B cell (primary cell): ENCODE results near the gene LENEP. TPM values are rescaled to one million over a fixed set of nuclear protein-coding genes. Genes with fewer than 3 reads are reported as not detected.

ENCODE experiments used
- ATAC-seq: fragments of 200-7000 bp; cut with Tn5 transposase; one replicate; pipeline ENCODE4 v1.10.0; 2021; ENCODE audit warnings: low read depth, mild to moderate bottlenecking, moderate number of reproducible peaks, moderate library complexity
- CTCF ChIA-PET: fragments of 350-600 bp; sonication (Branson Sonifier 250); formaldehyde crosslinking; loops from one replicate; lab custom pipeline; 2021; ENCODE audit warnings: antibody characterized with exemption, inconsistent platforms; lab: Charles Lee
- POLR2A ChIA-PET: fragments of 350-600 bp; sonication (Branson Sonifier 250); formaldehyde crosslinking; loops from one replicate; lab custom pipeline; 2021; ENCODE audit warnings: antibody characterized with exemption; lab: Charles Lee
- DNase-seq: peaks from one replicate; pipeline ENCODE4 v3.0.0; 2013
- H2AFZ ChIP-seq: 2 replicates; pipeline ENCODE4 v1.6.1; 2012; ENCODE audit warnings: mild to moderate bottlenecking, low read depth, low read length; ENCODE audit not compliant: insufficient read depth, poor library complexity, severe bottlenecking
- H3K27ac ChIP-seq, 2 donors: 1 replicate in 1 of 2; 2 replicates in 1 of 2; pipeline ENCODE4 v1.5.1; 2012 to 2013; ENCODE audit warnings: low read length in 2 of 2, mild to moderate bottlenecking in 2 of 2, moderate library complexity in 1 of 2
- H3K27me3 ChIP-seq, 4 experiments: fragments of 200-600 bp in 1 of 4; sonication (generic) in 1 of 4; replicated peaks in 1 of 4; 1 replicate in 2 of 4; 2 replicates in 2 of 4; pipeline versions ENCODE4 v1.6.1 to v1.7.0; 2013 to 2016; ENCODE audit warnings: low read length in 3 of 4, mild to moderate bottlenecking in 2 of 4, mixed read lengths in 1 of 4, moderate library complexity in 1 of 4; ENCODE audit not compliant: insufficient read depth in 4 of 4, control insufficient read depth in 3 of 4; ENCODE audit errors: control extremely low read depth in 1 of 4
- H3K36me3 ChIP-seq, 2 experiments: replicated peaks in 1 of 2; 1 replicate in 1 of 2; 2 replicates in 1 of 2; pipeline versions ENCODE4 v1.6.1 to v1.7.1; 2013; ENCODE audit warnings: low read length in 1 of 2; ENCODE audit not compliant: insufficient read depth in 2 of 2, control insufficient read depth in 1 of 2; ENCODE audit errors: control extremely low read depth in 1 of 2, extremely low read depth in 1 of 2
- H3K4me1 ChIP-seq, 2 donors: fragments of 200-600 bp in 1 of 2; sonication (generic) in 1 of 2; 1 replicate in 1 of 2; 2 replicates in 1 of 2; pipeline versions ENCODE4 v1.5.1 to v1.6.1; 2013 to 2017; ENCODE audit warnings: low read length in 2 of 2; ENCODE audit not compliant: control insufficient read depth in 2 of 2, insufficient read depth in 2 of 2
- H3K4me2 ChIP-seq: replicated peaks from 2 replicates; pipeline ENCODE3; 2012; ENCODE audit warnings: mild to moderate bottlenecking, low read depth, low read length; ENCODE audit not compliant: poor library complexity, severe bottlenecking
- H3K4me3 ChIP-seq, 5 experiments: fragments of 200-600 bp in 1 of 5; sonication (generic) in 1 of 5; 1 replicate in 3 of 5; 2 replicates in 2 of 5; pipeline versions ENCODE4 v1.5.1 to v1.7.0; 2011 to 2016; ENCODE audit warnings: low read length in 4 of 5, mild to moderate bottlenecking in 4 of 5, low read depth in 2 of 5, control low read depth in 1 of 5, moderate library complexity in 1 of 5; ENCODE audit not compliant: insufficient read depth in 1 of 5; ENCODE audit errors: control extremely low read depth in 1 of 5, extremely low read depth in 1 of 5
- H3K79me2 ChIP-seq: fragments of 200-600 bp; sonication (generic); one replicate; pipeline ENCODE4 v1.6.0; 2016; ENCODE audit warnings: low read length; ENCODE audit not compliant: control insufficient read depth, insufficient read depth
- H3K9ac ChIP-seq: fragments of 200-600 bp; sonication (generic); 2 replicates; pipeline ENCODE4 v1.6.1; 2017; ENCODE audit warnings: mild to moderate bottlenecking, low read length, moderate library complexity
- H3K9me3 ChIP-seq, 3 donors: one replicate each; pipeline versions ENCODE4 v1.6.1 to v1.7.1; 2013; ENCODE audit warnings: low read length in 2 of 3; ENCODE audit not compliant: control insufficient read depth in 2 of 3, insufficient read depth in 1 of 3; ENCODE audit errors: control extremely low read depth in 1 of 3
- H4K20me1 ChIP-seq: 2 replicates; pipeline ENCODE4 v1.6.0; 2012; ENCODE audit warnings: mild to moderate bottlenecking, low read length; ENCODE audit not compliant: insufficient read depth, control insufficient read depth, poor library complexity, severe bottlenecking
- H3K27ac Mint-ChIP-seq: one replicate; pipeline ENCODE4 v1.8.0; 2021; ENCODE audit warnings: mixed read lengths
- H3K27me3 Mint-ChIP-seq: one replicate; pipeline ENCODE4 v1.8.0; 2021; ENCODE audit warnings: mixed read lengths
- H3K4me1 Mint-ChIP-seq: one replicate; pipeline ENCODE4 v1.8.0; 2021; ENCODE audit warnings: mixed read lengths
- H3K4me3 Mint-ChIP-seq: one replicate; pipeline ENCODE4 v1.8.0; 2021; ENCODE audit warnings: mixed read lengths
- H3K9me3 Mint-ChIP-seq: one replicate; pipeline ENCODE4 v1.8.0; 2022; ENCODE audit warnings: mixed read lengths; ENCODE audit not compliant: insufficient read depth
- CTCF ChIP-seq: fragments of 200-600 bp; IDR thresholded peaks from one replicate; pipeline ENCODE4 v1.8.0; 2022; ENCODE audit warnings: antibody characterized with exemption, mild to moderate bottlenecking
- EZH2 ChIP-seq: IDR thresholded peaks from 2 replicates; pipeline ENCODE4 v1.6.1; 2012; ENCODE audit warnings: borderline replicate concordance, low read depth, mild to moderate bottlenecking, moderate library complexity, low read length; ENCODE audit not compliant: insufficient read depth, poor library complexity, severe bottlenecking
- WGBS: methylation state at CpG from one replicate; pipeline ENCODE4 v1.1.5; 2013; ENCODE audit warnings: missing lambda C conversion rate; ENCODE audit not compliant: insufficient coverage; 5-methylcytosine and 5-hydroxymethylcytosine counted together
- intact Hi-C: fragments of 100-400 bp; cut with micrococcal nuclease; formaldehyde crosslinking; loops from one replicate; pipeline ENCODE4 v1.10.0; 2022
- polyA plus RNA-seq: library from polyadenylated mRNA; depleted of rRNA; stranded (reverse); fragments of >200 nt; gene quantifications from 2 replicates; pipeline ENCODE4 v1.2.3, GENCODE V29; 2012
- total RNA-seq, 2 donors: library from RNA; stranded (reverse); fragments of 120-200 nt in 1 of 2; gene quantifications; 1 replicate in 1 of 2; 2 replicates in 1 of 2; pipeline versions ENCODE4 v1.2.3 to v1.2.4, GENCODE V29; 2013 to 2022

LENEP gene
- total and polyA plus RNA-seq, 2 donors (not counting 1 experiment from before 2014, with no cell fraction given): 2.0 TPM; not detected in 1

DNA sequence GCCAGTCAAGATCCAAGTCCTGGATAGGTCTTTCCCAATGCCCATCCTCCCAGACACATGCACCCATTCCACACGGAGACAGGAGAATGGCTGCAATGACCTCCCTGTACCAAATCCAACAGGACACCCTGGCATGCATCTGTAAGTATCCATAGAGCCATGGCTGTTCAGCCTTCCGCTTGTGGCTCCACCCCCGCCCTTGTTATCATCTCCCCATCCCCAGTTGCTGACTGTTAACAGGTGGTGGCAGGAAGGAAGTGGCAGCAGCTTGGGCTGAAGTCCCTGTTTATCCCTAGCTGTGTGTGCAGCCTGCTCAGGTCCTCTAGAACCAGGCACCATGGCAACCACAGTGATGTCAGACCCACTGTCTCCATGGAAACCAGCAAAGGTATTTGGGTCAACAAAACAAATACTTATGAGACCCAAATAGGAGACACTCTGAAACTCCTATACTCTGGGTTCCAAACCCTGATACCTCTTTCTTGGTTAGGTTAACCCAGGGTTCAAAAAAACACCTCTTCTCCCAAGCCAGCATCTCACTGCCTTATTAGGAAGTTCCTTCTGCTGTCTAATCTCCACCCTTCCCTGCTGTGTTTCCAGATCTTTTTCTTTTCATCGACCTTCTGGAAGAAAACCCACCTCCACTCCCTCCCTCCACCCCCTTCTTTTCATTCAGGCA lies 38.2 kb upstream of the LENEP start:
- H3K27ac ChIP-seq: peak overlapping the region; percentile 99
- peak overlapping the region; percentile 97 for H3K9ac ChIP-seq
- peaks cover 68% of the 10 kb centered on the region for H4K20me1 ChIP-seq
- ChIA-PET CTCF (interaction anchor here (0.6 to 6.1 kb wide), 24 partner anchors 12 to 395 kb away, joined by 3 to 46 read pairs (median 6); partner anchors contain the start of genes ADAM15, EFNA4, FLAD1 and PMVK), POLR2A (interaction anchor here (0.8 to 3.4 kb wide), 9 partner anchors 9 to 108 kb away, joined by 3 to 26 read pairs (median 4); partner anchors contain the start of genes CKS1B, EFNA4, PMVK and SHC1)
- peak overlapping the region; percentile 71 to 97 (median 83) for H3K4me3 ChIP-seq
- peaks cover 52 to 67% of the 10 kb centered on the region in 2 donors for H3K4me1 ChIP-seq
- peaks cover 71% of the 10 kb centered on the region for H3K4me1 Mint-ChIP-seq
- H3K4me3 Mint-ChIP-seq: peak overlapping the region; percentile 92
- DNase-seq: peak; percentile 94
- H3K4me2 ChIP-seq: peak overlapping the region; percentile 85
- peaks cover 93% of the 10 kb centered on the region for H3K79me2 ChIP-seq
- no peaks in the 10 kb centered on the region for H3K9me3 Mint-ChIP-seq
- H3K27ac Mint-ChIP-seq: peak overlapping the region; percentile 96
- intact Hi-C loops: loop anchor here (1.0 to 5.0 kb wide), 6 partner anchors 11 to 348 kb away; partner anchors contain the start of genes ADAR, CKS1B and EFNA4
- H2AFZ ChIP-seq: peak overlapping the region; percentile 63
- no peaks in the 10 kb centered on the region for H3K9me3 ChIP-seq
- peaks cover 2 to 41% of the 10 kb centered on the region in 2 experiments for H3K36me3 ChIP-seq
- H3K27me3 Mint-ChIP-seq: no peaks in the 10 kb centered on the region
- TF ChIP-seq CTCF (no peak), EZH2 (no peak)
- 0% methylated on average over 3 of the region's 4 CpGs for WGBS
- H3K27me3 ChIP-seq: no peaks in the 10 kb centered on the region
- peak; percentile 77 for ATAC-seq
